HepG2 (cell line): ENCODE measurements around the gene TLL2. TPM values are rescaled to one million over a fixed set of nuclear protein-coding genes. Genes with fewer than 3 reads are reported as not detected.

Experiments
- ATAC-seq: fragments of 200-7000 bp; cut with Tn5 transposase; 3 replicates; pipeline ENCODE4 v1.9.1; 2020; ENCODE audit warnings: mild to moderate bottlenecking, moderate library complexity
- BruUV-seq: library from RNA; stranded (reverse); fragments of 400-500 nt; replicated peaks from 2 replicates; lab custom pipeline; 2021; lab: Mats Ljungman, UMichigan
- CTCF ChIA-PET: fragments of 300-600 bp; formaldehyde crosslinking; extraction: SDS; loops from one replicate; lab custom pipeline; 2021; ENCODE audit warnings: low total read pairs, inconsistent platforms, low intra/inter-chr PET ratio; lab: Yijun Ruan, JAX
- POLR2A ChIA-PET: fragments of 350-600 bp; sonication (Branson Sonifier 250); formaldehyde crosslinking; loops from one replicate; lab custom pipeline; 2020; ENCODE audit warnings: antibody characterized with exemption, inconsistent platforms; lab: Yijun Ruan, JAX
- DNase-seq: peaks from one replicate; pipeline ENCODE4 v3.0.0-alpha.2; 2015; ENCODE audit warnings: low spot score
- FAIRE-seq: peaks from 3 replicates; lab custom pipeline; 2011; peaks lifted over from hg19 to GRCh38; lab: Jason Lieb, UNC
- H2AFZ ChIP-seq: one replicate; pipeline ENCODE4 v1.6.1; 2011; ENCODE audit warnings: low read length, inconsistent platforms
- H3K27ac ChIP-seq: fragments of 300-600 bp; 3 replicates; pipeline ENCODE4 v1.8.0; 2011; ENCODE audit warnings: mixed run types, mild to moderate bottlenecking, mixed read lengths, low read length, inconsistent platforms; ENCODE audit not compliant: insufficient read depth; ENCODE audit errors: extremely low read length
- H3K27me3 ChIP-seq, 2 experiments: fragments of 200-600 bp in 1 of 2; 2 replicates in 1 of 2; 3 replicates in 1 of 2; pipeline versions ENCODE4 v1.6.0 to v1.8.0; 2011; ENCODE audit warnings: low read length in 2 of 2, mild to moderate bottlenecking in 2 of 2, moderate library complexity in 2 of 2, inconsistent platforms in 1 of 2; ENCODE audit not compliant: insufficient read depth in 2 of 2, control insufficient read depth in 1 of 2
- H3K36me3 ChIP-seq, 2 experiments: fragments of 200-600 bp in 1 of 2; replicated peaks in 1 of 2; 2 replicates in 1 of 2; 3 replicates in 1 of 2; pipeline versions ENCODE4 v1.5.1 to v1.8.0; 2011; ENCODE audit warnings: low read length in 2 of 2, inconsistent platforms in 1 of 2; ENCODE audit not compliant: insufficient read depth in 2 of 2, control insufficient read depth in 1 of 2
- H3K4me1 ChIP-seq: 2 replicates; pipeline ENCODE4 v1.5.1; 2012; ENCODE audit warnings: low read length, inconsistent platforms; ENCODE audit not compliant: insufficient read depth
- H3K4me2 ChIP-seq: 2 replicates; pipeline ENCODE4 v1.6.0; 2011; ENCODE audit warnings: low read depth, low read length, inconsistent platforms
- H3K4me3 ChIP-seq, 3 experiments: fragments of 200-600 bp in 1 of 3; sonication (generic), shearing (Covaris generic) in 1 of 3; replicated peaks in 1 of 3; 2 replicates each; pipeline ENCODE4 v1.5.1; 2011 to 2016; ENCODE audit warnings: low read length in 3 of 3, inconsistent platforms in 2 of 3, low read depth in 2 of 3, mild to moderate bottlenecking in 2 of 3, control low read depth in 1 of 3, mixed read lengths in 1 of 3; ENCODE audit not compliant: insufficient read depth in 1 of 3
- H3K79me2 ChIP-seq: one replicate; pipeline ENCODE4 v1.6.1; 2011; ENCODE audit warnings: low read length, inconsistent platforms; ENCODE audit not compliant: insufficient read depth
- H3K9ac ChIP-seq: 2 replicates; pipeline ENCODE4 v1.6.0; 2011; ENCODE audit warnings: mild to moderate bottlenecking, low read depth, low read length, inconsistent platforms; ENCODE audit not compliant: insufficient read depth
- H3K9me3 ChIP-seq: 2 replicates; pipeline ENCODE4 v1.5.1; 2012; ENCODE audit warnings: mild to moderate bottlenecking, low read length
- H4K20me1 ChIP-seq: 2 replicates; pipeline ENCODE4 v1.6.0; 2011; ENCODE audit warnings: inconsistent platforms, mild to moderate bottlenecking, low read length, moderate library complexity; ENCODE audit not compliant: insufficient read depth
- AGO2 ChIP-seq: fragments of 200-400 bp; formaldehyde crosslinking; optimal IDR thresholded peaks from 2 replicates; pipeline ENCODE3; 2017; ENCODE audit warnings: mild to moderate bottlenecking, low read depth, low read length, moderate library complexity
- ARID2 ChIP-seq: sonication (generic); formaldehyde crosslinking; IDR thresholded peaks from 2 replicates; pipeline ENCODE4 v1.8.1; 2022; ENCODE audit warnings: mild to moderate bottlenecking, missing genetic modification reagents, borderline replicate concordance
- ATF1 ChIP-seq: IDR thresholded peaks from 2 replicates; pipeline ENCODE4 v1.6.1; 2016; ENCODE audit warnings: mild to moderate bottlenecking, control low read depth
- ELF3 ChIP-seq: IDR thresholded peaks from 2 replicates; pipeline ENCODE4 v1.6.1; 2016; ENCODE audit warnings: missing genetic modification reagents, missing compliant biosample characterization
- NFKBIZ ChIP-seq: IDR thresholded peaks from 2 replicates; pipeline ENCODE4 v1.6.1; 2018; ENCODE audit warnings: missing genetic modification reagents, missing compliant biosample characterization
- POGZ ChIP-seq: sonication (generic); formaldehyde crosslinking; IDR thresholded peaks from 2 replicates; pipeline ENCODE4 v1.4.0; 2020; ENCODE audit warnings: mild to moderate bottlenecking, missing genetic modification reagents
- RBM39 ChIP-seq: fragments of 200-400 bp; formaldehyde crosslinking; IDR thresholded peaks from one replicate; pipeline ENCODE4 v1.6.1; 2018; ENCODE audit warnings: antibody characterized with exemption, mild to moderate bottlenecking, low read depth, low read length; ENCODE audit not compliant: poor library complexity, severe bottlenecking
- SNRNP70 ChIP-seq: fragments of 200-400 bp; formaldehyde crosslinking; IDR thresholded peaks from 2 replicates; pipeline ENCODE4 v1.6.1; 2017; ENCODE audit warnings: mild to moderate bottlenecking, low read depth, low read length, moderate library complexity
- ZNF75D ChIP-seq: sonication (generic); formaldehyde crosslinking; IDR thresholded peaks from 2 replicates; pipeline ENCODE4 v1.8.1; 2023; ENCODE audit warnings: missing genetic modification reagents, mild to moderate bottlenecking, borderline replicate concordance
- WGBS: methylation state at CpG from one replicate; pipeline ENCODE4 v1.1.6; 2017; ENCODE audit warnings: low lambda C conversion rate; 5-methylcytosine and 5-hydroxymethylcytosine counted together
- in situ Hi-C: cut with HindIII; loops from 2 replicates; pipeline ENCODE4 v1.10.0; 2017; ENCODE audit warnings: low pct_unique_long_range_greater_than_20kb; ENCODE audit not compliant: extremely low pct_ligation_motif_present
- intact Hi-C: fragments of 100-400 bp; cut with micrococcal nuclease; formaldehyde crosslinking; loops from one replicate; pipeline ENCODE4 v1.10.0; 2022; ENCODE audit not compliant: unreplicated experiment
- polyA plus RNA-seq, 8 experiments: library from polyadenylated mRNA; depleted of rRNA in 3 of 8; stranded (reverse) in 7 of 8; unstranded in 1 of 8; fragments of >200 nt; fragmentation: Illumina TruSeq in 4 of 8; extraction: Trizol in 4 of 8; gene quantifications; 2 replicates each; pipeline versions ENCODE4 v1.2.1 to v1.2.3, GENCODE V29; 2011 to 2016; ENCODE audit warnings: low read depth in 4 of 8, missing spikeins in 1 of 8, mixed read lengths in 1 of 8; ENCODE audit not compliant: insufficient read depth in 1 of 8
- total RNA-seq, 5 experiments: library from RNA; depleted of rRNA; stranded (reverse); fragments of >200 nt; fragmentation: Illumina TruSeq; extraction: Trizol; gene quantifications; 2 replicates each; pipeline ENCODE4 v1.2.3, GENCODE V29; 2016; ENCODE audit warnings: low read depth in 1 of 5
- TF ChIP-seq, protein P1 (sequence below): sonication (generic); formaldehyde crosslinking; IDR thresholded peaks from 2 replicates; pipeline ENCODE4 v1.4.0; 2020; ENCODE audit warnings: missing genetic modification reagents

The TLL2 gene
- total and polyA plus RNA-seq, 2 of the 13 experiments (the other 11 are each of a cell fraction or from before 2014, with no cell fraction given), result 0.09 TPM; not detected in 1

- H3K27me3 ChIP-seq, result peaks cover 5 to 33% of the 10 kb centered on the region in 2 experiments; a peak in 3 of 5 replicates
- H3K27ac ChIP-seq, result no peak overlapping the region
- no TSS peak for BruUV-seq
- no peak overlapping the region for H2AFZ ChIP-seq
- POLR2A ChIA-PET, result no interaction called here
- no peaks in the 10 kb centered on the region for H3K4me1 ChIP-seq
- in situ Hi-C loops (no loop called here), intact Hi-C loops (no loop called here)
- FAIRE-seq (no peak), DNase-seq (no peak), ATAC-seq (no peak)
- H3K36me3 ChIP-seq, result no peaks in the 10 kb centered on the region
- no peak overlapping the region for H3K9ac ChIP-seq
- H4K20me1 ChIP-seq, result no peaks in the 10 kb centered on the region
- no peak overlapping the region for H3K4me2 ChIP-seq
- WGBS, result 8% methylated on average over 7 of the region's 7 CpGs
- TF ChIP-seq SNRNP70 (no peak), POGZ (no peak), ELF3 (no peak), ATF1 (CRISPR knock-in tag) (no peak), RBM39 (no peak), ZNF75D (no peak), AGO2 (no peak), ARID2 (CRISPR knock-in tag) (no peak), NFKBIZ (no peak)
- TF ChIP-seq, protein P1, sequence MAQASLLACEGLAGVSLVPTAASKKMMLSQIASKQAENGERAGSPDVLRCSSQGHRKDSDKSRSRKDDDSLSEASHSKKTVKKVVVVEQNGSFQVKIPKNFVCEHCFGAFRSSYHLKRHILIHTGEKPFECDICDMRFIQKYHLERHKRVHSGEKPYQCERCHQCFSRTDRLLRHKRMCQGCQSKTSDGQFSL (CRISPR knock-in tag), result no peak
- CTCF ChIA-PET, result no interaction called here
- no peaks in the 10 kb centered on the region for H3K79me2 ChIP-seq
- H3K9me3 ChIP-seq, result no peaks in the 10 kb centered on the region
- H3K4me3 ChIP-seq, result no peak overlapping the region
Observed at GRCh38 chr10:96452494-96453153, 61.1 kb downstream of the TLL2 start.
